Pancreas (tissue), 10 donors: Measurements from ENCODE around the gene GCN1. TPM values are rescaled to one million over a fixed set of nuclear protein-coding genes. Genes with fewer than 3 reads are reported as not detected.
A peak's percentile ranks its signal among the peaks of the same experiment; 100 is the strongest.

ENCODE experiments used
- ATAC-seq, 4 donors: fragments of 200-7000 bp; cut with Tn5 transposase; one replicate each; pipeline versions ENCODE4 v1.8.0 to v1.9.1; 2020; ENCODE audit warnings: mild to moderate bottlenecking in 4 of 4, moderate library complexity in 4 of 4
- DNase-seq, 6 donors: peaks; one replicate each; pipeline ENCODE4 v3.0.0-alpha.2; 2020
- FAIRE-seq: peaks from 2 replicates; lab custom pipeline; 2012; peaks lifted over from hg19 to GRCh38; lab: Jason Lieb, UNC
- H3K27ac ChIP-seq, 4 donors: fragments of 200-600 bp; sonication (generic); 1 replicate in 3 of 4; 2 replicates in 1 of 4; pipeline versions ENCODE4 v1.5.0 to v1.8.0; 2020
- H3K27me3 ChIP-seq, 4 donors: fragments of 200-600 bp; one replicate each; pipeline ENCODE4 v1.8.0; 2021
- H3K36me3 ChIP-seq, 3 donors: fragments of 200-600 bp; sonication (generic) in 1 of 3; one replicate each; pipeline versions ENCODE4 v1.5.0 to v1.8.0; 2020 to 2021
- H3K4me1 ChIP-seq, 3 donors: fragments of 200-600 bp; one replicate each; pipeline ENCODE4 v1.8.0; 2021
- H3K4me3 ChIP-seq, 4 donors: fragments of 200-600 bp; sonication (generic) in 2 of 4; one replicate each; pipeline versions ENCODE4 v1.5.0 to v1.8.0; 2020 to 2021
- H3K9me3 ChIP-seq, 4 donors: fragments of 200-600 bp; one replicate each; pipeline ENCODE4 v1.8.0; 2021
- CTCF ChIP-seq, 4 donors: fragments of 200-600 bp; sonication (generic) in 3 of 4; IDR thresholded peaks; one replicate each; pipeline versions ENCODE4 v1.5.0 to v1.8.0; 2021; ENCODE audit warnings: antibody characterized with exemption in 4 of 4
- WGBS, 2 donors: extraction: QIAGEN DNeasy Blood & Tissue Kit; methylation state at CpG; one replicate each; pipeline ENCODE4 v1.1.7; 2013; 5-methylcytosine and 5-hydroxymethylcytosine counted together
- intact Hi-C, 3 donors: fragments of 100-400 bp; cut with DNase I; formaldehyde crosslinking; loops; one replicate each; pipeline versions ENCODE4 v1.11.1 to v1.14.2; 2022
- polyA plus RNA-seq, 2 donors: library from polyadenylated mRNA; stranded (reverse); fragments of 200-250 nt; gene quantifications; one replicate each; pipeline ENCODE4 v1.2.3, GENCODE V29; 2013
- total RNA-seq, 6 donors: library from RNA; stranded (reverse); fragmentation: NEBNext Ultra II Directional in 4 of 6; extraction: Animal tissue kit (Norgen Biotek cat#: 25700) in 4 of 6; gene quantifications; one replicate each; pipeline versions ENCODE4 v1.2.1 to v1.2.4, GENCODE V29; 2021 to 2023
- donor health status: healthy with polysubstance abuse.
- donor health status: DM: no; HTN: no; CAD: no; lungs with moderate emphysema.
- donor health status: DM: no; HTN: no; CAD: no.
- donor health status: control.
- donor health status: control.
- donor health status: Bipolar disorder and iron deficiency.
- donor health status: DM: yes; HTN: yes; CAD: no.
- donor health status: DM: no; HTN: no; CAD: no.
- donor health status: DM: no; HTN: no; CAD: no.
- donor health status: DM: yes; HTN: yes; CAD: no.

Gene GCN1
- total and polyA plus RNA-seq, 8 donors = 18.9 to 54.1 (median 37.7) TPM

DNA sequence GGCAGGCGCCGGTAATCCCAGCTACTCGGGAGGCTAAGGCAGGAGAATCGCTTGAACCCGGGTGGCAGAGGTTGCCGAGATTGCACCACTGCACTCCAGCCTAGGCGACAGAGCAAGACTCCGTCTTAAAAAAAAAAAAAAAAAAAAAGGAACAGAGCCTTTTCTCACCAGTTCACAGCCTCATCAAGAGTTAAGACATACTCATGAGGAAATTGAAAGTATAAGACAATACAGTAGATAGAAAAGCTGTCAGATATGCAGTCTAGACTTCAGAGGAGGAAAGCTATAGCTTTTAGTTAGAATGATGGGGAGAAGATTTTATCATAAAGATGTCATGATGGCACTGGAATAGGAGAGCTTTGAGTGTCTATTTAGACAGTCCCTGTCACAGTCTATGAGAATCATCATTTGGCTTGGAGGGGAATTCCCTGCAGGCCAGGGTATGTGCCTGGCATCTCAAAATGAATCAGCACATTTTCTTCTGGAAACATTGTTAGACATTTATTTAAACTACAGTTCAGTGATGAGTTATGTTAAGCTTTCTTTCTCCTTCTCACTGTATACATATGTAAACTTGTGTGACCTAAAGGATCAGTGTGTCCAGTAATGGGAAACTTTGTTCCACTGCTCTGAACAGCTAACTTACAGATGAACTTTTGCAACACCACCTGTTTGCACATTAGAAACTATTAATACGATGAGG lies 75.1 kb downstream of the GCN1 start:
- no peak for FAIRE-seq
- Histone ChIP-seq H3K4me1 (peaks cover 0 to 23% (median 15%) of the 10 kb centered on the region in 3 donors), H3K9me3 (no peaks in the 10 kb centered on the region), H3K36me3 (no peaks in the 10 kb centered on the region), H3K27me3 (no peaks in the 10 kb centered on the region), H3K4me3 (no peak overlapping the region), H3K27ac (peak overlapping the region in 2 of 4 donors; percentile 40 to 60)
- no peak for DNase-seq
- no peak for ATAC-seq
- WGBS, 2 donors = 86 to 91% methylated on average over 9 of the region's 9 CpGs
- intact Hi-C loops = no loop called here
- TF ChIP-seq CTCF (IDR thresholded peaks at IDR 0.05) = no peak

DNA sequence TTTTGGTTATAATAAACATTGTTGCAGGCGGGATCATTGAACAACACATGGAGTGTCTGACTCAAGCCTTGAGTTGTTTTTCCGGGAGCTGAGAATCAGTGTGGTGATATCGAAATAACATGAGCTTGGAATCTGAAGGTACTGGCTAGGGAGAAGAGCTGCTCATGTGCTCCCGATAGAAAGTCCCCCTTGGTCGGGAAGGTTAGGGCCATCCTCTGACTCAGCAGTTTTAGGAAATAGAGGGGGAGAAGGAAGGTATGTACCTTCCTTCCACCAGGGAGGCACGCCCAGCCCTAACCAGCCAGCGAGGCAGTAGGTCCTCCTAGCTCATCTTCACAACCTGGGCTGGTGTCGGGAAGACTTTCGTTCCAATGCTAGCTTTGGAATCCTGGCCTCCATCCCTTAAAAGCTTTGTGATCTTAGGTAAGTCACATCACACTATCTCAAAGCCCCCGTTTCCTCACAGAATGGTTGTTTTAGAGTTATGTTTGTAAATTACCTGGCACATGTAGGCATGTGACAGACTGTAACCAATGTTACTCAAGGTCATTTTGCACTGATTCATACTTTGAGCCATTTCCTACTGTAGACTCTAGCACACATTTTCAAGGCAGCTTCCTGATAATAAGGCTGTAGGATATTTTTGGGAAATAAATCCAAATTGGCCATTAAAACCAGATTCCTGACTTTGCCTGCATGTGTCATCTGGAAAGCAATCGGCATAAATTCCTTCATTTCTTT lies 76.0 kb downstream of the GCN1 start:
- peaks cover 0 to 23% (median 15%) of the 10 kb centered on the region in 3 donors for H3K4me1 ChIP-seq
- 31 to 32% methylated on average over 11 of the region's 11 CpGs for WGBS, 2 donors
- H3K27me3 ChIP-seq = no peaks in the 10 kb centered on the region
- no peak for DNase-seq
- H3K36me3 ChIP-seq = no peaks in the 10 kb centered on the region
- TF ChIP-seq CTCF (IDR thresholded peaks at IDR 0.05) = no peak
- no peak for FAIRE-seq
- H3K9me3 ChIP-seq = no peaks in the 10 kb centered on the region
- H3K27ac ChIP-seq = peak overlapping the region in 2 of 4 donors; percentile 40 to 60
- intact Hi-C loops = no loop called here
- peak overlapping the region in 3 of 4 donors; percentile 78 to 92 (median 90) for H3K4me3 ChIP-seq
- peak in 2 of 4 donors; percentile 26 to 29 for ATAC-seq

GRCh38 chr12:120117961-120118320 lies 76.6 kb downstream of the GCN1 start:
- Histone ChIP-seq H3K27ac (peak overlapping the region in 2 of 4 donors; percentile 89 to 90), H3K4me1 (peaks cover 0 to 23% (median 15%) of the 10 kb centered on the region in 3 donors), H3K4me3 (peak overlapping the region in 3 of 4 donors; percentile 78 to 92 (median 90)), H3K9me3 (no peaks in the 10 kb centered on the region), H3K27me3 (no peaks in the 10 kb centered on the region), H3K36me3 (no peaks in the 10 kb centered on the region)
- 17 to 20% methylated on average over 7 of the region's 7 CpGs for WGBS, 2 donors
- ATAC-seq (no peak), DNase-seq (no peak), FAIRE-seq (no peak)
- no peak for TF ChIP-seq CTCF (IDR thresholded peaks at IDR 0.05)
- intact Hi-C loops = no loop called here

- WGBS, 2 donors = 0% methylated on average over 56 to 91 of the region's 91 CpGs
- peaks cover 0 to 23% (median 15%) of the 10 kb centered on the region in 3 donors for H3K4me1 ChIP-seq
Observed at GRCh38 chr12:120116792-120117651, 77.5 kb downstream of the GCN1 start.

More at GRCh38 chr12:120116792-120117651, 77.5 kb downstream of the GCN1 start:
- H3K4me3 ChIP-seq = peak overlapping the region; percentile 46 to 92 (median 84)
- H3K27ac ChIP-seq = peak overlapping the region; percentile 83 to 90 (median 88)
- TF ChIP-seq CTCF (IDR thresholded peaks at IDR 0.05) = no peak
- intact Hi-C loops = no loop called here
- no peaks in the 10 kb centered on the region for H3K36me3 ChIP-seq
- DNase-seq = peak; percentile 94 to 100 (median 97)
- H3K9me3 ChIP-seq = no peaks in the 10 kb centered on the region
- peak; percentile 86 to 95 (median 94) for ATAC-seq
- FAIRE-seq = no peak
- H3K27me3 ChIP-seq = no peaks in the 10 kb centered on the region
